ENCODE results near the gene HLCS. TPM values are rescaled to one million over a fixed set of nuclear protein-coding genes. Genes with fewer than 3 reads are reported as not detected.
"Not testable (repeated sequence)": the region's sequence is repeated elsewhere in the genome, so short reads cannot be mapped to it uniquely, and the experiment has no call there.

The HLCS gene
- total RNA-seq, 1 donor from 2014 or later, result 21.9 TPM

DNA sequence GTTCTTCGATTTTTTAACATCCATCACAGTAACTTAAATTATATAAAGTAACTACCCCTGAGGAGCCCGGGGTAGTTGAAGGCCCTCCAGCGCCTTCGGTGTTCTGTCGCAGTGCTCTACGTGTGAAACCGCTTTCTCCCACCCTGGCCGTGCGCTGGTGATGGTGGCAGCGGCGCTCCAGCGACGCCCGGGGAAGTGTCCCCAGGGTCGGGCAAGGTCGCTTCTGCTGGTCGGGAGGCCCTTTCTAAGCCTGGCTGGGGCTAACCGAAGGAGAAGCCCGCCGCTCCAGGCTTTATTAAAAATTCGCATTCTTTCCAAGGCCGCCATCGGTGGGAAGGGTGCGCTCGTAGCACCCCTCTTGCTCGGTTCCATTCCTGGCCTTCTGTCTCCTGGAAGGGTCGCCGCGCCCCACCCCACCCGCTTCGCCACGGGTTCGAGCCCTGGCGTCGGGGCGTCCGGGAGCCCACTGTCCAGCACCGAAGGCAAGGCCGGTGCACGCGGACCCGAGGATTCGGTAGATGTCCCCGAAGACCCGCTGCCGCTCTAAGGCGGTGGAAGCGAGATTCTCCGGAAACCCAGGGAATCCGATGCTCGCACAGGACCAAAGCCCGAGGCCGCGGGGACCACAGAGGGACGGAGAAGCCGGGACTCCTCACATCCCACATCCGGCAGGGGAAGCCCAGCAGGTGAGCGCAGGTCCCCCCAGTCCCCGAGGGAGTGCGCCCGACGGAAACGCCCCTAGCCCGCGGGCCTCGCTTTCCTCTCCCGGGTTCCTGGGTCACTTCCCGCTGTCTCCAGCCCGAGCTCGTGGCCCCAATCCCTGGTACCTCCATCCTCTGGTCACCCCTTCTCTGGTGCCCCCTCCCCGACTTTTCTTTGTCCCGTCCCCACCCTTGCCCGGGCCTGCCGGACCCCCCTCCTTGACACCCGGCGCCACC is 39.3 kb upstream of the HLCS start:
- Mint-ChIP-seq H3K4me1 (peaks cover 24% of the 10 kb centered on the region), H3K27me3 (ENCODE audit: low read depth) (peaks cover 68% of the 10 kb centered on the region), H3K4me3 (peak overlapping the region; percentile 47), H3K9me3 (no peaks in the 10 kb centered on the region), H3K27ac (ENCODE audit: unreplicated experiment) (no peak overlapping the region), H3K36me3 (ENCODE audit: low read depth) (no peaks in the 10 kb centered on the region)
- TF ChIP-seq CTCF (conservative IDR thresholded peaks at IDR 0.05), result no peak
- peak; percentile 10 for DNase-seq (ENCODE audit: low read depth, low spot score)

- peaks cover 53% of the 10 kb centered on the region for H3K27me3 Mint-ChIP-seq (ENCODE audit: low read depth)
- not testable (repeated sequence) for H3K27ac Mint-ChIP-seq (ENCODE audit: unreplicated experiment); DNase-seq (ENCODE audit: low read depth, low spot score); H3K36me3 Mint-ChIP-seq (ENCODE audit: low read depth); H3K4me3 Mint-ChIP-seq; H3K9me3 Mint-ChIP-seq
- peaks cover 18% of the 10 kb centered on the region for H3K4me1 Mint-ChIP-seq
Observed at GRCh38 chr21:37003917-37004316, 37.4 kb upstream of the HLCS start.

DNA sequence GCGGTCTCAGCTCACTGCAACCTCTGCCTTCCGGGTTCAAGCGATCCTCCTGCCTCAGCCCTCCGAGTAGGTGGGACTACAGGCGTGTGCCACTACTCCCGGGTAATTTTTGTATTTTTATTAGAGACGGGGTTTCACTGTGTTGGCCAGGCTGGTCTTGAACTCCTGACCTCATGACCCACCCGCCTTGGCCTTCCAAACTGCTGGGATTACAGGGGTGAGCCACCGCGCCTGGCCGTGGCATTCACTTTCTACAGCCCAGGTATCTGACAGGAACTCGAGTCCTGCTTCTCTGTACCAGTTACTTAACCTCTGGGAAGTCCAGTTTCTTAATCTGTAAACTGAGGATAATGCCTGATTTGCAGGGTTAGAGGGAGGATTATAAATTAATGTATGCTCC is 36.4 kb upstream of the HLCS start:
- not testable (repeated sequence) for H3K4me3 Mint-ChIP-seq; DNase-seq (ENCODE audit: low read depth, low spot score); H3K9me3 Mint-ChIP-seq; H3K36me3 Mint-ChIP-seq (ENCODE audit: low read depth); H3K27ac Mint-ChIP-seq (ENCODE audit: unreplicated experiment)
- H3K4me1 Mint-ChIP-seq, result peaks cover 18% of the 10 kb centered on the region
- H3K27me3 Mint-ChIP-seq (ENCODE audit: low read depth), result peaks cover 44% of the 10 kb centered on the region

GRCh38 chr21:37001441-37001840 is 35.0 kb upstream of the HLCS start:
- H3K27ac Mint-ChIP-seq (ENCODE audit: unreplicated experiment), result no peak overlapping the region
- peaks cover 2% of the 10 kb centered on the region for H3K9me3 Mint-ChIP-seq
- DNase-seq (ENCODE audit: low read depth, low spot score), result no peak
- TF ChIP-seq CTCF (conservative IDR thresholded peaks at IDR 0.05), result no peak
- peaks cover 18% of the 10 kb centered on the region for H3K4me1 Mint-ChIP-seq
- peak overlapping the region; percentile 4 for H3K4me3 Mint-ChIP-seq
- no peaks in the 10 kb centered on the region for H3K36me3 Mint-ChIP-seq (ENCODE audit: low read depth)
- H3K27me3 Mint-ChIP-seq (ENCODE audit: low read depth), result peaks cover 35% of the 10 kb centered on the region

GRCh38 chr21:37000381-37000780 is 33.9 kb upstream of the HLCS start:
- peaks cover 2% of the 10 kb centered on the region for H3K9me3 Mint-ChIP-seq
- DNase-seq (ENCODE audit: low read depth, low spot score), result no peak

More at GRCh38 chr21:37000381-37000780, 33.9 kb upstream of the HLCS start:
- Mint-ChIP-seq H3K27ac (ENCODE audit: unreplicated experiment) (no peak overlapping the region), H3K27me3 (ENCODE audit: low read depth) (peaks cover 24% of the 10 kb centered on the region), H3K4me1 (peaks cover 18% of the 10 kb centered on the region), H3K4me3 (no peak overlapping the region), H3K36me3 (ENCODE audit: low read depth) (no peaks in the 10 kb centered on the region)
- TF ChIP-seq CTCF (conservative IDR thresholded peaks at IDR 0.05), result peak; percentile 24
